OCI-LY1 (cell line): ENCODE results near the gene CYTH3.

ENCODE experiments used
- CTCF ChIP-seq: fragments of 200-600 bp; sonication (generic), shearing (Covaris generic); IDR thresholded peaks from 2 replicates; pipeline ENCODE4 v1.5.1; 2017; ENCODE audit warnings: mild to moderate bottlenecking, antibody characterized with exemption, low read length, moderate library complexity, mixed read lengths
- EZH2 ChIP-seq: fragments of 200-600 bp; sonication (generic), shearing (Covaris generic); IDR thresholded peaks from 2 replicates; pipeline ENCODE4 v1.8.0; 2017; ENCODE audit warnings: borderline replicate concordance, mixed run types, mild to moderate bottlenecking, antibody characterized with exemption, low read length, moderate library complexity, mixed read lengths

GRCh38 chr7:6179620-6180343 lies 92.6 kb downstream of the CYTH3 start:
- no peak for TF ChIP-seq EZH2
- TF ChIP-seq CTCF, result no peak
